Measurements from ENCODE around the gene NBDY.
A peak's percentile ranks its signal among the peaks of the same experiment; 100 is the strongest.
"Not testable (repeated sequence)": the region's sequence is repeated elsewhere in the genome, so short reads cannot be mapped to it uniquely, and the experiment has no call there.

NBDY gene

GRCh38 chrX:56800801-56801200 lies 71.8 kb downstream of the NBDY start:
- no peak overlapping the region for H3K4me3 ChIP-seq (replicated peaks; ENCODE audit: low read depth, low read length)
- DNase-seq (ENCODE audit: low read depth) = peak; percentile 14
- no peak for TF ChIP-seq CTCF (IDR thresholded peaks at IDR 0.05; ENCODE audit: low read length, missing control alignments)

- no peak for DNase-seq (ENCODE audit: low read depth)
- H3K4me3 ChIP-seq (replicated peaks; ENCODE audit: low read depth, low read length) = no peak overlapping the region
- no peak for TF ChIP-seq CTCF (IDR thresholded peaks at IDR 0.05; ENCODE audit: low read length, missing control alignments)
Observed at GRCh38 chrX:56802428-56802827, 73.4 kb downstream of the NBDY start.

- peak; percentile 75 for DNase-seq (ENCODE audit: low read depth)
- TF ChIP-seq CTCF (IDR thresholded peaks at IDR 0.05; ENCODE audit: low read length, missing control alignments) = peak; percentile 46
- no peak overlapping the region for H3K4me3 ChIP-seq (replicated peaks; ENCODE audit: low read depth, low read length)
Observed at GRCh38 chrX:56802921-56803849, 74.1 kb downstream of the NBDY start.

GRCh38 chrX:56803850-56804681 lies 75.0 kb downstream of the NBDY start:
- no peak for TF ChIP-seq CTCF (IDR thresholded peaks at IDR 0.05; ENCODE audit: low read length, missing control alignments)
- H3K4me3 ChIP-seq (replicated peaks; ENCODE audit: low read depth, low read length) = no peak overlapping the region
- DNase-seq (ENCODE audit: low read depth) = no peak

GRCh38 chrX:56804867-56805266 lies 75.8 kb downstream of the NBDY start:
- no peak for DNase-seq (ENCODE audit: low read depth)
- TF ChIP-seq CTCF (IDR thresholded peaks at IDR 0.05; ENCODE audit: low read length, missing control alignments) = no peak
- H3K4me3 ChIP-seq (replicated peaks; ENCODE audit: low read depth, low read length) = no peak overlapping the region

- no peak overlapping the region for H3K4me3 ChIP-seq (replicated peaks; ENCODE audit: low read depth, low read length)
- no peak for TF ChIP-seq CTCF (IDR thresholded peaks at IDR 0.05; ENCODE audit: low read length, missing control alignments)
- DNase-seq (ENCODE audit: low read depth) = no peak
Observed at GRCh38 chrX:56805399-56805798, 76.4 kb downstream of the NBDY start.

GRCh38 chrX:56806176-56806575 lies 77.1 kb downstream of the NBDY start:
- H3K4me3 ChIP-seq (replicated peaks; ENCODE audit: low read depth, low read length); DNase-seq (ENCODE audit: low read depth): not testable (repeated sequence)

All from fibroblast of pulmonary artery (primary cell).